ENCODE data around the gene HDAC9.

HDAC9 gene

DNA sequence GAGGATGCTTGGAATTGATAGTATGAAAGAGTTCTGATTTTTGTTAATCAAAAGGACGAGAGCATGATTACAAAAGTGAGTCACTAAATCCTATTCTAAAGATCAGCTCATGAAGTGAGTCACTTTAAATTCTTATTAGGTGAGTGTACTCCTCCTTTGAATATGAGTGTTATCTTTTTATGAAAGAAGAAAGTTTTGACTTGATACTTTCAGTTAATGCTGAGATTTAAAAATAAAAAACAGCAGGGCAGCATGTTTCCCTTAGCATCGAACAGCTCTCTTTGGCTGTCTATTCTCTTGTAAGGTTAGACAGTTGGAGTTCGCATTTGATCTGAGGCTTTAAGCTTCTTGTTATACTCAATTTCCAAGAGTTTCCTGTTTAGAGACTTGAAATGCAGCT, 399.9 kb downstream of the HDAC9 start:
- H3K4me3 ChIP-seq (ENCODE audit: low read length) = no peak overlapping the region
- DNase-seq (ENCODE audit: low read depth, low spot score) = no peak

DNA sequence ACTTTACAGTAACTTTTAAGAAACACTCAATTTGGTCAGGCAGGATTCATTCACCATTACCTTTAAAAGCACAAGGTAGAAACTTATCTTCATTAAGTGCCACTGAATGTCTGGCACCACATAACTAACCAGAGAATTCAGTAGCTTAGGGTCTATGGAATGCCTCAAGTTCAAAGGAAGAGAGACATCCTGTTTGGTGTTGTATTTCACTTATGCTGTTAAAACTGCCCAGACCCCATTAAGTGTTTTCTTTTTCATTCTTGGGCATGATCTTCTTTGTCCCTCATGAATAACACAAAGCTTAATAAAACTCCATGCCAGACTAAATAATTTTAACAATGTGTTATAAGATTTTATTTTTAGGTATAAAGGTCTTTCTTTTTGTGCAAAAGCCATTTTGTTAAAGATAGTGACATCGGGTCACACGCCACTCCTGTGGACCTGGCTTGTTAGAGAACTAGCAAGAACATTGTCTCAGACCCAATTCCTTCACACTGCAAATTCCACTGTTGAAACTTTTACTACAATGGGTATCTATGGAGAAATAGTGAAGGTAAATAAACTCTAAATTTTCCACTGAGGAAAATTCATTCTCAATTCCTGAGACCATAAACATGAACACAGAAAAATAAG, 400.9 kb downstream of the HDAC9 start:
- no peak for DNase-seq (ENCODE audit: low read depth, low spot score)
- no peak overlapping the region for H3K4me3 ChIP-seq (ENCODE audit: low read length)

DNA sequence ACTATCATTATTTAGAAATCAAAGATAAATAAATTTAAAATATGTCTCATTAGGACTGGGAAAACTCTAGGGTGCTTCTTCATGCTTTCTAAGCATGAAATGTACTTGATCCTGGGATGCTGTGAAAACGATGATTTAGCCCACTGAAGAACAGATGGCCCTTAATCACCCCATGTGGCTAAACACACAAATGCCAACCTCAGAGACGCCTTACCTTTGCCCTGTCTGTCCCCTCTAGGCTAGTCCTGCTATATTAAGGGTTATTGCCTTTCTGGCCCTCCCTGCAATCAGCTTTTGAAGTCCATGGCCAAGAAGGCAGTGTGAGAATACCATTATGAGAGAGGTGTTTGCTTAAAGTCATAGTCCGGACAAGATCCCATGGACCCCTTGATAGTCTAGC, 404.7 kb downstream of the HDAC9 start:
- no peak overlapping the region for H3K4me3 ChIP-seq (ENCODE audit: low read length)
- no peak for DNase-seq (ENCODE audit: low read depth, low spot score)

DNA sequence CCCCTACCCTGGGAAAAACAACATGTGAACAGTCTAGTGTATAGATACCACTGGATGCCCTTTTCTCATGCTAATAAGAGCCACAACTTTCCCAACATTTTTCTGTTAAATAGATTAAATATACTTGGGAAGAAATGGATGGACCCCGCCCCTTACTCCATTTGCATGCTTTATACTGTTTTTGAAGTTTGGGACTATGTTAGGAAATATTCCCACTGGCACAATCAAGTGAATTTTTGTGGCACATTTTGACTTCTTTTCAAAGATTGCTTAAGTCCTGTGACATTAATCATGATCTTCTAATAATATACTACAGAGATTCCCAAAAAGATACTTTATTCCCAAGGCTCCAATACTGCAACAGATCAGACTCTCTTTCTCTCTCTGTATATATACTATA, 405.3 kb downstream of the HDAC9 start:
- no peak overlapping the region for H3K4me3 ChIP-seq (ENCODE audit: low read length)
- no peak for DNase-seq (ENCODE audit: low read depth, low spot score)

DNA sequence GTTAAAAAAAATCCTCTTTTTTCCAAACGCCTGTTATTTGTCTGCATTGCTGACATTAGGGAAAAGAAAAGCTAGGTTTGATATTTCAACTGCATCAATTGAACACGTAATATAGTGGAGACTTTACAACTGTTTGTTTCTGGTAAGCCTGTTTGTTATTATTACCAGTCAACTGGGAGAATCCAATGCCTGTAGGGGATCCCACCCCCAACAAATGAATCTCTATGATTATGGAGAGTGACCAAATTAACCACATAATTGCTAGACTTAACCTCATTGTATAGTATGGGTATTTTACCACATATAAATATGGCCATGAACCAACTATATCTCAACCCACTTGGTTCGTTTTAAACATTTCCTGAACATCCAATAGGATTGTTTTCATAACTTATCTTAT, 405.8 kb downstream of the HDAC9 start:
- DNase-seq (ENCODE audit: low read depth, low spot score) = no peak
- no peak overlapping the region for H3K4me3 ChIP-seq (ENCODE audit: low read length)

DNA sequence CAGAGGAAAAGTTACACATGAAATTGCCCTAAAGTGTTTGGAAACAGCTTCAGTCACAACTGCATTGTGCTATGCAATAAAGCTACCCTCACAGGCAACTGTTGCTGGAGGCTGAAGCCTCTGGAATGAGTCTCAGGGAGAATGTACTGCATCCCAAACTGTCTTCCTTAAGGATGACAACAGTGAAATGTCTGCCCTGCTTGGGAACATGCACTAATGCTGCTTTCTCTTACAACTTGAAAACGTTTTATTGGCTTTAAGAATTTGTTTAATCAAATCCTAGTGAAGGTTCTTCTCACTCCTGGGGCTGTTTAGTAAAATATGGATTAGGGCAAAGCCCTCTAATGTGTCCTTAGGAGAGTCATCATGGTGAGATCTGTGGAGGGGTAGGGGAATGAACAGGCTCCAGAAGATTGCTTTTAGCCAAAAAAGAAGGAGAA, 406.5 kb downstream of the HDAC9 start:
- no peak overlapping the region for H3K4me3 ChIP-seq (ENCODE audit: low read length)
- no peak for DNase-seq (ENCODE audit: low read depth, low spot score)

DNA sequence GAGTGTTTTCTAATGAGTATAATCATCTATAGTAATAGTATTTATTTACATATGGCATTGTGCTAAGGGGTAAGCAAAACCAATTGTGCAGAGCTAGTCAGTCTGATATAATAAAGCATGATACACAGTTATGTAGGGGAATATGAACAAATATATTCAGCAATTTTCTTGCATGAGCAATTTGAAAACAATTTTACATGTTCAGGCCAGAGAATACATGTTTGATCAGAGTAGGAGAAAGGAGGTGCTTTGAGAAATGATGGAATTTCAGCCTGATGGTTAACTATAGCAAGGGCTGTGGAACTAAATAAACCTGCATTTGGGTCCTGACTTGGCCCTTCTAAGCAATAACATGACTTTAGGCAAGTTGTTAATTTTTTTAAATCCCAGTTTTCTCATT, 407.3 kb downstream of the HDAC9 start:
- no peak for DNase-seq (ENCODE audit: low read depth, low spot score)
- no peak overlapping the region for H3K4me3 ChIP-seq (ENCODE audit: low read length)

DNA sequence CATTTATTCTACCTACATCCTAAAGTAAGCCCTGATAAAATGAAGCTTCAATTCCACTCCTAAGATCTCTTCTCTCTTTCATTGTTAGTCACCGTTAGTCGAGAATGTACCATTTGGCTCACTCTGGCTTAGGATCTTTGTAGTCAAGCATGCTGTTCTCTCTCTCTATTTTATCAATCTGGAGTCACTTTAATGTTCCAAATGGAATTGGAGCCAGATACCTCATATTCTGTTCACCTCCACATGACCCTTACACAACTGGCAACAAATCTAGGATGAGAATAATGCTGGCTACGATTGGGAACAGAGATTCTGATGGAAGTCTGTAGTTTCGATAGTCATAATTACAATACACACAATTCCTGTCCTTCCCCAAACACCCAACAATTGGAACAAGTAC, 408.1 kb downstream of the HDAC9 start:
- DNase-seq (ENCODE audit: low read depth, low spot score) = no peak
- H3K4me3 ChIP-seq (ENCODE audit: low read length) = no peak overlapping the region

DNA sequence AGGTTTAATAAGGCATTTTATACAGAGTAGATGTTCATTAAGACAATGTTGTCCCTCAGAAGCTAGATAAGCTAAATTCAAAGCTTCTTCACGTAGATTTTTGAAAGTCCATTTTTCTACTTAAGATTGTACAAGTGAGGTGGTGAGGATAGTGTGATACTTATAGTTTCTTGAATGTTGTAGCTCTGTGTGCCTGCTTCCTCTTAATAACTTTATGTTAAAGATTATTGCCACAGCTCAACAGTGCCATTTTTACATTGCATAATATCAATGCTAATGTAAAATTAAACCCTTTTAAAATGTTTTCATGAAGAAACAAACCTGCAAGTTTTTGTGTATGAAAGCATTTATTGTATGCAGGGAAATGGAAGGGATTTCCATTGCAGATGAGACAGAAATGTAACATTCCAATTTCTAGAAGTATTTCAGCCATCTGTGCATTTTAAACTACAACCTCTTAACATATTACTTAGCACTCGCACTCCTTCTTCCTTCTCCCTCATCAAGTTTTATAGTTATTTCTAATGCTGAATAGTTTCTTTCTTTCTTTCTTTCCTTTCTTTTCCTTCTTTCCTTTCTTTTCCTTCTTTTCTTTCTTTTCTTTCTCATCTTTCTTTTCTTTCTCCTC, 409.9 kb downstream of the HDAC9 start:
- DNase-seq (ENCODE audit: low read depth, low spot score) = no peak
- H3K4me3 ChIP-seq (ENCODE audit: low read length) = no peak overlapping the region

DNA sequence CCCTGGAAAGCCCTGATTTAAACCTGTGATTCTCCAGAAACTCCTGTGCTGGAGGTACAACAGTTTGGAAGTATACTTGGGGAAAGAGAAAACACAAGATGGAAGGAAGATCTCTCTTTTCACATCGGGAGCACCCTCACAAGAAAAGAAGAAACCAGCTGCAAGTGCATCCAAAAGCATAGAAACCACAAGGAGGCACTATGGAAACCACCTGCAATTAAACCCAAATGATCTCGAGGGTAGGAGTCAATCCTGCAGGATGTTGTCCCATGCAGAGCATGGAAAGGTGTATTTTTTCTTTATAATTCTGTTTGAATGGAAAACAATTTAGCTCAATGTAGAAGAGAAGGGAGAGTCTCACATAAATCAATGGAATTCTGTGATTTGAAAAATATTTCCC, 411.4 kb downstream of the HDAC9 start:
- DNase-seq (ENCODE audit: low read depth, low spot score) = no peak
- no peak overlapping the region for H3K4me3 ChIP-seq (ENCODE audit: low read length)

DNA sequence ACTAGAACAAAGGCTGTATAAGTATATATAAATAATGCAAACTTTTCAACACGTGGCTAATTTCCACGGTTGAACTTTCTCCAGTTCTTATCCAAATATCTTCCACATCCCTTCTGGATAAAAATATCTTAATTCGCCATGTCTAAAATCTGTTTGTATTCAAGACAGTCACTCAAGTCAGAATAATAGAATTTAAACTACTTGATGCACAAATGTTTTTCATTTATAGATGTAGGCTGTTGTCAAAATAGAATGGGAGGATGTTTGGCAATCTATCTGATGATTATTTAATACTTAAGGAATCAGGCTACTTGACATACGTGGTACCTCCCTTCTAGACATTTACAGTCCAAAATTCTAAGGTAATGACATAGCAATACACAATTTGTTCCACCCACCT, 417.6 kb downstream of the HDAC9 start:
- no peak for DNase-seq (ENCODE audit: low read depth, low spot score)
- H3K4me3 ChIP-seq (ENCODE audit: low read length) = no peak overlapping the region

DNA sequence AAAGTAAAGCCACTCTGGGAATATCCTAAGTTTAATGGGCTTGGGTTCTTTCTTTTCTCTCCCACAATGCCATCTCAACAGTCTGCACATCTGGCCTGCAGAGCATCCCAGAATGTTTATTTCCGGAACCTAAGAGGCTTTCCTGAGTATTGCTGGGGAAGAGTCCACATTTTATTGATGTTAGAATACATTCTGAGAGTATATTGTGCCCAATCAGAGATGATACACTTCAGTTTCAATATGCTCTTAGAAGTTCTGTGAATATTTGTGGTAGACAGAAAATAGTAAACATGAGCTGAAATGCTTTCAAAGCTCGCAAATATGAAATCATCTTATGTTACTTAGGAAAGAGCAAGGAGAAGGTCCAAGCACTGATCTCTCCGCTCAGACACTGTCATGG, 421.3 kb downstream of the HDAC9 start:
- no peak overlapping the region for H3K4me3 ChIP-seq (ENCODE audit: low read length)
- no peak for DNase-seq (ENCODE audit: low read depth, low spot score)

DNA sequence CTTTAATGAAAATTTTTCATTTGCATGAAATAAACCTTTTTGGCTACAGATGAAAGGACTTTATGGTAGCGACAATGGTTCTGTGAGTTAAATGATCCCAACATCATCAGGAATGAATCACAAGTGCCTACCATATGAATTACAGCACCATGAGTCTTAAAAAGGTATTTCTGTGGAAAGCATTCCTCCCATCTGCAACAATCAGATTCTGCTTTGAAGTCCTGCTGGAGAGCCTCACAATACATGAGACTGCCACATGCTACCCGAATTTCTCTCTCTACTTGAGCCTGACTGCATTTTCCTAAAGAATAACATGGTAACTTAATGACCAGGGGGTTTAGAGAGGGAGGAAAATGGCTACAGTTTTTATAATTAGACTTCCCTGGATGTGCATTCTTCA, 431.6 kb downstream of the HDAC9 start:
- DNase-seq (ENCODE audit: low read depth, low spot score) = no peak
- no peak overlapping the region for H3K4me3 ChIP-seq (ENCODE audit: low read length)

DNA sequence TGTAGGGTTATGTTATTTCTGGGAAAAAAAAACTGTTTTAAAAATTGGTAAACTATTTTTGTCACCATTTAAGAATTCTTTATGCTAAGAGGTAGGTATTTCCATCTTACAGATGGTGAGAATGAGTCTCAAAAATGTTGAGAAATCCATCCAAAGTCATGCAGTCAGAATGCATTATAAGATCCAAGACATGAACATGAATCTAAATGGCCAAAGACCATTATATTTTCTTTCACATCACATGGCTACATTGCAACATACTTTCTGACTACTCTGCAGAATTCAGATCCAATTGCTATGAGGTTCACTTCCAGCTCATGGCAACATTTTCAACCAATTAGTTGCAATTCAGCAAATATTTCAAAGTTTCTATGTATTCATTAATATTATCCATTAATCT, 440.7 kb downstream of the HDAC9 start:
- no peak overlapping the region for H3K4me3 ChIP-seq (ENCODE audit: low read length)
- DNase-seq (ENCODE audit: low read depth, low spot score) = no peak

DNA sequence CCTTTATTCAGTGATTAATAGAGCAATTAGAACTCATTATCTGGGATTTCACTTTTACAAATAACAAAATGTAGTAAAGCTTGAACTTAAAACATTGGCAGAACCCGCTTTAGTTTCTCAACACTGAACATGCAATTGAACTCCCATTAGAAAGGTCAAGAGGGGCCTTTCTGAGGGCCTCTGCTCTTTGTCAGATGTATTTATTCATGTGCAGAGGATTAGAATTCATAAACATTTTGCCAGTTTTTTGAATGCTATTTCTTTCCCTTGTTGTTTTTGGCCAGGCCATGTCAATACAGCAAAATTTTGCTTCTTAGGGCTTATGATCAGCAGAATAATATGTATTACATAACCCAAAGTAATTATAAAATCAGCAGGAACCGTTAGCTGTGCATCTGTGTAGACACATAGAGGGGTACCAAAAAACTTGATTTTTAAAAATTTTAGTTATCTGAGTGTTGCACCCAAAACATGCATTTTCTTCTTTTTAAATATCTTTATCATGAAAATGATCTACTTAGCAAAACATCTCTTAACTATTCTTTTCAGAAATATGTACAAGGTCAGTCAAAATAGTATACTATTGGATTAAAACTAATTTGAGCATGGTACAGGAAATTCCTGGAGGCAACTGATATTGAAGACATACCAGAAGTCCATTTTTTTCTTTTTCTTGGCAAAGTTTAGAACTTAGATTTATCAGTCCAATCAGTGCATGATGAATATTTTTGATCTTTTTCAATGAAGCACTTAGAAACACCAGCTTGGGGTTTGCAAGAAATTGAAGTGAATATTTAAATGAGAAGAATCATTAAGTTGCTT, 444.4 kb downstream of the HDAC9 start:
- H3K4me3 ChIP-seq (ENCODE audit: low read length) = no peak overlapping the region

DNA sequence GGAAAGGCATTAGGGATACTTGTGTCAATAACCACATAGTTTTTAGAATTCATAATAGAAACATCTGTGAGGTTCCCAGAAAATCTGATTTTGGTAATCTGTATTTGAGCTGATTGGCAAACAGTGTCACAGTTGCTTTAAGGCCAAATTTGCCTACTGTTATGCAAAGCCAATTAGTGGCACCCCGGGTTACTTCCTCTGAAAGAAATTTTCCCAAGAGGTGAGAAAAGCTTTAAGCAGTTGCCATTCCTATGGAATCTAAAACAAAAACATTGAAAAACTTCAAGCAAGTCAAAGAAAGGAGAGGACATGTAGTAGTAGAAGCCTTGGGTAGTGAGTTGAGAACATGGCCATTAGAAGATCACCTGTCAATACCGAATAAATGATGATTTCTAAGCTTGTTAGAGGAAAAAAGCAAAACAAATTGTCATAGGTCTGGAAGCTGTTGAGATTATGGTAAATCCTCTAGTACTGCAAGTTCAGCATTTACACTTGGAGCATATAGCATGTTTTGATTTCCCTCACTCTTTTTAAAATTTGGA, 445.1 kb downstream of the HDAC9 start:
- DNase-seq (ENCODE audit: low read depth, low spot score) = no peak
- H3K4me3 ChIP-seq (ENCODE audit: low read length) = no peak overlapping the region

More for the DNA sequence above, 444.4 kb downstream of the HDAC9 start:
- no peak for DNase-seq (ENCODE audit: low read depth, low spot score)

DNA sequence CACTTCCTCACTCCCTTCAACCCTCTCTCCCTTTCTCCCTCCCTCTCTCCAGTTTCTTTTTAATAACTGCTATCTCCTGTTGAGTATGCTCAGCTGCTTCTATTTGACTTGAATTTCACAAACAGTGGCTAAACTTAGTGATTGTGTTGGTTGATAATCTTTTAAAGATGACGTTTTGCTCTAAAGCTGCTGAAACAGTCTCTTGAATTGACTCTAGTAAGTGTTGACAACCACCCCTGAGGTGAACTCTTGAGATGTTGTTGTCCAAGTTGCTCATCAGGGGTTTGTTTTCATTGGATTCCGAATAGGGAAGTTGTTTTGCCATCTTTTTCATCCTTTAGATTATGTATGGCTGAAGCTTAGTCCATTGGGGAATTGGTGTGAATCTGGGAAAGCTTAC, 445.7 kb downstream of the HDAC9 start:
- H3K4me3 ChIP-seq (ENCODE audit: low read length) = no peak overlapping the region
- DNase-seq (ENCODE audit: low read depth, low spot score) = no peak

DNA sequence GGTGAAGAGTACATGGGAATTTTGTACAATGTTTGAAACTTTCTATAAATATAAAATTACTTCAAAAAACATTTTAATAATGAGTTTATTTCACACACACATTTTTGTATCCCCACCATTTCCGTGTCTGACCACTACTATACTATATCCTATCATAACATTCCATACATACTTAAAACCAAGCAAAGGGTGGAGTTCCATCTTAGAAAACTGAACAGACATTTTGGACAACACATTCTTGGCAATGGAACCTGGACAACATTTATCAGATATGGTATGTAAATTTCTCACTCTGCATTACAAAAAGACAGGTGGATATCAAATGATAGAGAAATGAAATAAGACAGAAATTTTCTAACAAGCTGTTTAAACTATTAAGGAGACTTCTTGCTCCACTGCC, 453.0 kb downstream of the HDAC9 start:
- no peak for DNase-seq (ENCODE audit: low read depth, low spot score)

DNA sequence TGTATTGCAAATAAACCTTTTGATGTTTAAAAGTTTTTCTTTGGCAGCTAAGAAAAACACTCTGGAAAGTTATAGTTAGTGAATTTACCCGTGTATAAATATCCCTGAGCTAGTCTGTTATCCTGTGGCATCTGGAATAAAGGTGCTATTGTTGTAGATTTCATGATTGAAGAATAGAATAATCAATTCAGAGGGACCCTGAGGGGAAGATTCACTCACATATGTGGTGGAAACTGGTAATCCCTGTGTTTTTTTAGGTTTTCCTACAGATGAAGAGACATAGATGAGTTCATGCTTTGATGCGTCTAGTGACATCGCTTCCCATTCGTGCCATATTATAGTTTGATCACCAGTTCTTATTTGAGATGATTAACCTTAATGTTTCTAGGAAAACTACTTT, 457.3 kb downstream of the HDAC9 start:
- no peak overlapping the region for H3K4me3 ChIP-seq (ENCODE audit: low read length)
- no peak for DNase-seq (ENCODE audit: low read depth, low spot score)

More for the DNA sequence above, 453.0 kb downstream of the HDAC9 start:
- no peak overlapping the region for H3K4me3 ChIP-seq (ENCODE audit: low read length)

DNA sequence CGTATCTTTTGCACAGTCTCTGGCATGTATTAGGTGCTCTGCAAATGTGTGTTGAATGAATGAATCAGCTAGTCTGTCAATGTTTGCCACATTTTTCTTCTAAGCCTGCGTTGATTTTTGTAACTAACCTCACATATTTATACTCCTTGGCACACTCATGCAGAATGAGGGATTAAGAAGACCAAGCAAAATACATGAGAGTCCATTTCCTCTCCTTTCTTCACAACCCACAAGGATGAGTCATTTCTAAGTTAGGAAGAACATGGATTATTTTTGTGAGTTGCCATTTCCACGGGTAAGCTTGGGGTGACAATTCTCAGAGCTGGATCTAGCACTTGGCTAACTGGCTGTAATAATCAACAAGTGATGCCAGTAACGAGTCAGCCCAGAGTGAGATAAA, 463.1 kb downstream of the HDAC9 start:
- no peak for DNase-seq (ENCODE audit: low read depth, low spot score)
- H3K4me3 ChIP-seq (ENCODE audit: low read length) = no peak overlapping the region
